HepG2 (cell line): ENCODE data around the gene TRIM25. TPM values are rescaled to one million over a fixed set of nuclear protein-coding genes. Genes with fewer than 3 reads are reported as not detected.

Source experiments
- CC2D1A ChIP-seq: sonication (generic); formaldehyde crosslinking; IDR thresholded peaks from 2 replicates; pipeline ENCODE4 v1.8.1; 2023; ENCODE audit warnings: mild to moderate bottlenecking, missing genetic modification reagents
- CENPT ChIP-seq: sonication (generic); formaldehyde crosslinking; IDR thresholded peaks from 2 replicates; pipeline ENCODE4 v1.8.0; 2022; ENCODE audit warnings: low read depth, mild to moderate bottlenecking, moderate library complexity, missing genetic modification reagents
- HCFC1 ChIP-seq: fragments of 150-350 bp; IDR thresholded peaks from 2 replicates; pipeline ENCODE4 v1.6.1; 2014; ENCODE audit warnings: low read depth, low read length
- HOXA5 ChIP-seq: sonication (generic); formaldehyde crosslinking; IDR thresholded peaks from 2 replicates; pipeline ENCODE4 v1.4.0; 2020; ENCODE audit warnings: missing genetic modification reagents
- JUN ChIP-seq: sonication (generic); formaldehyde crosslinking; IDR thresholded peaks from 2 replicates; pipeline ENCODE4 v1.4.0; 2020; ENCODE audit warnings: mild to moderate bottlenecking, missing genetic modification reagents
- KDM1A ChIP-seq: IDR thresholded peaks from 2 replicates; pipeline ENCODE4 v1.6.1; 2016; ENCODE audit warnings: missing compliant biosample characterization
- NFYC ChIP-seq: IDR thresholded peaks from 2 replicates; pipeline ENCODE4 v1.6.1; 2016; ENCODE audit warnings: missing genetic modification reagents, missing compliant biosample characterization
- NRL ChIP-seq: sonication (generic); formaldehyde crosslinking; IDR thresholded peaks from 2 replicates; pipeline ENCODE4 v1.5.0; 2020; ENCODE audit warnings: missing genetic modification reagents, mild to moderate bottlenecking, moderate library complexity, borderline replicate concordance
- SATB2 ChIP-seq: sonication (generic); formaldehyde crosslinking; IDR thresholded peaks from 2 replicates; pipeline ENCODE4 v1.5.0; 2020; ENCODE audit warnings: missing genetic modification reagents
- SIN3A ChIP-seq: IDR thresholded peaks from 2 replicates; pipeline ENCODE4 v1.6.1; 2011; ENCODE audit warnings: low read depth, mild to moderate bottlenecking, control low read depth, low read length, borderline replicate concordance
- SMYD3 ChIP-seq: sonication (generic); formaldehyde crosslinking; IDR thresholded peaks from 2 replicates; pipeline ENCODE4 v1.8.1; 2023; ENCODE audit warnings: mild to moderate bottlenecking, missing genetic modification reagents
- TBX2 ChIP-seq: sonication (generic); formaldehyde crosslinking; IDR thresholded peaks from 2 replicates; pipeline ENCODE4 v1.5.0; 2020; ENCODE audit warnings: missing genetic modification reagents, mild to moderate bottlenecking, borderline replicate concordance
- TOE1 ChIP-seq: sonication (generic); formaldehyde crosslinking; IDR thresholded peaks from 2 replicates; pipeline ENCODE4 v1.4.0; 2020; ENCODE audit warnings: mild to moderate bottlenecking, missing genetic modification reagents
- ZBTB46 ChIP-seq: sonication (generic); formaldehyde crosslinking; IDR thresholded peaks from 2 replicates; pipeline ENCODE4 v1.4.0; 2020; ENCODE audit warnings: mild to moderate bottlenecking, missing genetic modification reagents, borderline replicate concordance
- ZNF124 ChIP-seq: sonication (generic); formaldehyde crosslinking; IDR thresholded peaks from 2 replicates; pipeline ENCODE4 v1.4.0; 2020; ENCODE audit warnings: missing genetic modification reagents
- ZNF296 ChIP-seq: sonication (generic); formaldehyde crosslinking; conservative IDR thresholded peaks from 2 replicates; pipeline ENCODE4 v1.5.0; 2020; ENCODE audit warnings: mild to moderate bottlenecking, missing genetic modification reagents
- ZNF3 ChIP-seq: IDR thresholded peaks from 2 replicates; pipeline ENCODE4 v1.7.0; 2017; ENCODE audit warnings: inconsistent platforms
- ZNF687 ChIP-seq: sonication (generic); formaldehyde crosslinking; IDR thresholded peaks from 2 replicates; pipeline ENCODE4 v1.5.1; 2020; ENCODE audit warnings: mild to moderate bottlenecking, missing genetic modification reagents, moderate library complexity
- ZNF883 ChIP-seq: sonication (generic); formaldehyde crosslinking; IDR thresholded peaks from 2 replicates; pipeline ENCODE4 v1.5.1; 2020; ENCODE audit warnings: mild to moderate bottlenecking, missing genetic modification reagents; ENCODE audit errors: not compliant biosample characterization
- polyA plus RNA-seq, 8 experiments: library from polyadenylated mRNA; depleted of rRNA in 3 of 8; stranded (reverse) in 7 of 8; unstranded in 1 of 8; fragments of >200 nt; fragmentation: Illumina TruSeq in 4 of 8; extraction: Trizol in 4 of 8; gene quantifications; 2 replicates each; pipeline versions ENCODE4 v1.2.1 to v1.2.3, GENCODE V29; 2011 to 2016; ENCODE audit warnings: low read depth in 4 of 8, missing spikeins in 1 of 8, mixed read lengths in 1 of 8; ENCODE audit not compliant: insufficient read depth in 1 of 8
- total RNA-seq, 5 experiments: library from RNA; depleted of rRNA; stranded (reverse); fragments of >200 nt; fragmentation: Illumina TruSeq; extraction: Trizol; gene quantifications; 2 replicates each; pipeline ENCODE4 v1.2.3, GENCODE V29; 2016; ENCODE audit warnings: low read depth in 1 of 5
- TF ChIP-seq, protein P1 (sequence below): conservative IDR thresholded peaks from 2 replicates; pipeline ENCODE4 v1.6.1; 2018; ENCODE audit warnings: missing genetic modification reagents
- TF ChIP-seq, protein P2 (sequence below): IDR thresholded peaks from 2 replicates; pipeline ENCODE4 v1.6.1; 2016
- TF ChIP-seq, protein P3 (sequence below): sonication (generic); formaldehyde crosslinking; IDR thresholded peaks from 2 replicates; pipeline ENCODE4 v1.4.0; 2020; ENCODE audit warnings: missing genetic modification reagents

The TRIM25 gene
- total and polyA plus RNA-seq, 2 of the 13 experiments (the other 11 are each of a cell fraction or from before 2014, with no cell fraction given): 30.8 to 42.2 TPM

DNA sequence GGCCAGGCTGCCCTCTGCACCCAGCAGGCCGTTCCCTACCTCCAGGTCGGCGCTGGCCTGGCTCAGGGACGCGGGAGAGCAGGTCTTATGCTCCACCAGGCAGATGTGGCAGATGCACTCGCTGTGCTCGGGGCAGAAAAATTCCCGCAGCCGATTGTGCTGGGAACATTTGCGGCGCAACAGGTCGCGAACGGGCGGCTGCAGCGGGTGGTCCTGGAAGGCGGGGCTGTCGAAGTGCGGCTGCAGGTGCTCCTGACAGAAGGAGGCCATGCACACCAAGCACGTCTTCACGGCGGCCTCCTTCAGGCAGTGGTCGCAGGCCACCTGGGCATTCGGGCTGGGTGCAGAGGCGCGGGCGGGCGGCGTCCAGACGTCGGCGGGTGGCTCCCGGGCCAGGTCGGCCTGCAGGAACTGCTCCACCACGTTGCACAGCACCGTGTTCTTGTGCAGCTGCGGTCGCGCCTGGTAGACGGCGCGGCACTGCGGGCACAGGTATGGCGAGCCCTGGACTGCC, 439 bp downstream of the TRIM25 start (continued):
- TF ChIP-seq ZNF124 (CRISPR knock-in tag) (no peak), ZNF3 (CRISPR knock-in tag) (no peak), KDM1A (CRISPR knock-in tag) (no peak), SIN3A (no peak), ZNF687 (CRISPR knock-in tag) (peak; percentile 97), NRL (CRISPR knock-in tag) (peak; percentile 78), TOE1 (CRISPR knock-in tag) (no peak), NFYC (no peak), SMYD3 (CRISPR knock-in tag) (no peak), SATB2 (CRISPR knock-in tag) (0 out of 2 replicates have a peak, but pooled peaks have one; percentile 21), JUN (CRISPR knock-in tag) (no peak; the same call in 1 of the 2 replicates), CC2D1A (no peak), ZNF883 (CRISPR knock-in tag) (no peak), HOXA5 (CRISPR knock-in tag) (no peak; the same call in 1 of the 2 replicates), CENPT (CRISPR knock-in tag) (peak; percentile 9; the same call in 1 of the 2 replicates), ZNF296 (CRISPR knock-in tag) (no peak), HCFC1 (no peak), TBX2 (CRISPR knock-in tag) (no peak), ZBTB46 (CRISPR knock-in tag) (no peak)
- TF ChIP-seq, protein P1, sequence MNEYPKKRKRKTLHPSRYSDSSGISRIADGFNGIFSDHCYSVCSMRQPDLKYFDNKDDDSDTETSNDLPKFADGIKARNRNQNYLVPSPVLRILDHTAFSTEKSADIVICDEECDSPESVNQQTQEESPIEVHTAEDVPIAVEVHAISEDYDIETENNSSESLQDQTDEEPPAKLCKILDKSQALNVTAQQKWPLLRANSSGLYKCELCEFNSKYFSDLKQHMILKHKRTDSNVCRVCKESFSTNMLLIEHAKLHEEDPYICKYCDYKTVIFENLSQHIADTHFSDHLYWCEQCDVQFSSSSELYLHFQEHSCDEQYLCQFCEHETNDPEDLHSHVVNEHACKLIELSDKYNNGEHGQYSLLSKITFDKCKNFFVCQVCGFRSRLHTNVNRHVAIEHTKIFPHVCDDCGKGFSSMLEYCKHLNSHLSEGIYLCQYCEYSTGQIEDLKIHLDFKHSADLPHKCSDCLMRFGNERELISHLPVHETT (CRISPR knock-in tag): no peak
- TF ChIP-seq, protein P2, sequence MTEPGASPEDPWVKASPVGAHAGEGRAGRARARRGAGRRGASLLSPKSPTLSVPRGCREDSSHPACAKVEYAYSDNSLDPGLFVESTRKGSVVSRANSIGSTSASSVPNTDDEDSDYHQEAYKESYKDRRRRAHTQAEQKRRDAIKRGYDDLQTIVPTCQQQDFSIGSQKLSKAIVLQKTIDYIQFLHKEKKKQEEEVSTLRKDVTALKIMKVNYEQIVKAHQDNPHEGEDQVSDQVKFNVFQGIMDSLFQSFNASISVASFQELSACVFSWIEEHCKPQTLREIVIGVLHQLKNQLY (CRISPR knock-in tag): no peak
- TF ChIP-seq, protein P3, sequence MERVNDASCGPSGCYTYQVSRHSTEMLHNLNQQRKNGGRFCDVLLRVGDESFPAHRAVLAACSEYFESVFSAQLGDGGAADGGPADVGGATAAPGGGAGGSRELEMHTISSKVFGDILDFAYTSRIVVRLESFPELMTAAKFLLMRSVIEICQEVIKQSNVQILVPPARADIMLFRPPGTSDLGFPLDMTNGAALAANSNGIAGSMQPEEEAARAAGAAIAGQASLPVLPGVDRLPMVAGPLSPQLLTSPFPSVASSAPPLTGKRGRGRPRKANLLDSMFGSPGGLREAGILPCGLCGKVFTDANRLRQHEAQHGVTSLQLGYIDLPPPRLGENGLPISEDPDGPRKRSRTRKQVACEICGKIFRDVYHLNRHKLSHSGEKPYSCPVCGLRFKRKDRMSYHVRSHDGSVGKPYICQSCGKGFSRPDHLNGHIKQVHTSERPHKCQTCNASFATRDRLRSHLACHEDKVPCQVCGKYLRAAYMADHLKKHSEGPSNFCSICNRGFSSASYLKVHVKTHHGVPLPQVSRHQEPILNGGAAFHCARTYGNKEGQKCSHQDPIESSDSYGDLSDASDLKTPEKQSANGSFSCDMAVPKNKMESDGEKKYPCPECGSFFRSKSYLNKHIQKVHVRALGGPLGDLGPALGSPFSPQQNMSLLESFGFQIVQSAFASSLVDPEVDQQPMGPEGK (CRISPR knock-in tag): no peak
